Nephron (organoid): ENCODE results near the gene PLPPR1.

ENCODE experiments used
- H3K27ac Mint-ChIP-seq, 3 experiments: 2 replicates each; pipeline ENCODE4 v1.8.0; 2020; ENCODE audit warnings: mixed read lengths in 3 of 3, mild to moderate bottlenecking in 2 of 3, moderate library complexity in 1 of 3
- H3K27me3 Mint-ChIP-seq: 2 replicates; pipeline ENCODE4 v1.8.0; 2021; ENCODE audit warnings: low read depth, mild to moderate bottlenecking, moderate library complexity, mixed read lengths
- H3K36me3 Mint-ChIP-seq: 2 replicates; pipeline ENCODE4 v1.8.0; 2020; ENCODE audit warnings: low read depth, mixed read lengths
- H3K4me1 Mint-ChIP-seq: 2 replicates; pipeline ENCODE4 v1.8.0; 2020; ENCODE audit warnings: mixed read lengths
- H3K4me3 Mint-ChIP-seq, 3 experiments: 2 replicates each; pipeline ENCODE4 v1.8.0; 2020; ENCODE audit warnings: mild to moderate bottlenecking in 3 of 3, mixed read lengths in 3 of 3, moderate library complexity in 2 of 3
- H3K9me3 Mint-ChIP-seq: 2 replicates; pipeline ENCODE4 v1.8.0; 2020; ENCODE audit warnings: mixed read lengths
- CTCF ChIP-seq, 3 experiments: fragments of 200-600 bp; sonication (generic); IDR thresholded peaks; one replicate each; pipeline ENCODE4 v1.5.0; 2021; ENCODE audit warnings: antibody characterized with exemption in 3 of 3; ENCODE audit not compliant: unreplicated experiment in 3 of 3

The PLPPR1 gene

GRCh38 chr9:101332362-101332761 lies 303.8 kb downstream of the PLPPR1 start:
- H3K36me3 Mint-ChIP-seq = no peaks in the 10 kb centered on the region
- no peak for TF ChIP-seq CTCF (IDR thresholded peaks at IDR 0.05; ENCODE audit: unreplicated experiment in 3 of 3)
- peaks cover 1% of the 10 kb centered on the region for H3K9me3 Mint-ChIP-seq
- no peak overlapping the region for H3K27ac Mint-ChIP-seq
- no peaks in the 10 kb centered on the region for H3K27me3 Mint-ChIP-seq
- no peaks in the 10 kb centered on the region for H3K4me1 Mint-ChIP-seq
- H3K4me3 Mint-ChIP-seq = no peak overlapping the region

GRCh38 chr9:101333490-101333889 lies 305.0 kb downstream of the PLPPR1 start:
- no peak for TF ChIP-seq CTCF (IDR thresholded peaks at IDR 0.05; ENCODE audit: unreplicated experiment in 3 of 3)
- H3K27me3 Mint-ChIP-seq = no peaks in the 10 kb centered on the region
- H3K4me3 Mint-ChIP-seq = no peak overlapping the region

GRCh38 chr9:101333926-101334702 lies 305.6 kb downstream of the PLPPR1 start:
- no peak for TF ChIP-seq CTCF (IDR thresholded peaks at IDR 0.05; ENCODE audit: unreplicated experiment in 3 of 3)
- no peaks in the 10 kb centered on the region for H3K27me3 Mint-ChIP-seq
- H3K9me3 Mint-ChIP-seq = peaks cover 2% of the 10 kb centered on the region
- H3K4me1 Mint-ChIP-seq = peaks cover 1% of the 10 kb centered on the region
- H3K27ac Mint-ChIP-seq = no peak overlapping the region
- no peak overlapping the region for H3K4me3 Mint-ChIP-seq
- no peaks in the 10 kb centered on the region for H3K36me3 Mint-ChIP-seq

More at GRCh38 chr9:101333490-101333889, 305.0 kb downstream of the PLPPR1 start:
- Mint-ChIP-seq H3K9me3 (peaks cover 2% of the 10 kb centered on the region), H3K27ac (no peak overlapping the region), H3K36me3 (no peaks in the 10 kb centered on the region), H3K4me1 (no peaks in the 10 kb centered on the region)

- TF ChIP-seq CTCF (IDR thresholded peaks at IDR 0.05; ENCODE audit: unreplicated experiment in 3 of 3) = no peak
- no peaks in the 10 kb centered on the region for H3K27me3 Mint-ChIP-seq
- H3K9me3 Mint-ChIP-seq = peaks cover 2% of the 10 kb centered on the region
- peaks cover 9% of the 10 kb centered on the region for H3K4me1 Mint-ChIP-seq
- H3K27ac Mint-ChIP-seq = no peak overlapping the region
- H3K4me3 Mint-ChIP-seq = no peak overlapping the region
- no peaks in the 10 kb centered on the region for H3K36me3 Mint-ChIP-seq
Observed at GRCh38 chr9:101336091-101336490, 307.6 kb downstream of the PLPPR1 start.

- TF ChIP-seq CTCF (IDR thresholded peaks at IDR 0.05; ENCODE audit: unreplicated experiment in 3 of 3) = no peak
- no peaks in the 10 kb centered on the region for H3K36me3 Mint-ChIP-seq
- H3K27me3 Mint-ChIP-seq = no peaks in the 10 kb centered on the region
- H3K4me1 Mint-ChIP-seq = peaks cover 9% of the 10 kb centered on the region
- no peak overlapping the region for H3K4me3 Mint-ChIP-seq
- peaks cover 2% of the 10 kb centered on the region for H3K9me3 Mint-ChIP-seq
- no peak overlapping the region for H3K27ac Mint-ChIP-seq
Observed at GRCh38 chr9:101337237-101337636, 308.7 kb downstream of the PLPPR1 start.

GRCh38 chr9:101341958-101342357 lies 313.4 kb downstream of the PLPPR1 start:
- H3K4me1 Mint-ChIP-seq = peaks cover 9% of the 10 kb centered on the region
- no peaks in the 10 kb centered on the region for H3K36me3 Mint-ChIP-seq
- H3K27me3 Mint-ChIP-seq = no peaks in the 10 kb centered on the region
- no peak for TF ChIP-seq CTCF (IDR thresholded peaks at IDR 0.05; ENCODE audit: unreplicated experiment in 3 of 3)
- no peak overlapping the region for H3K4me3 Mint-ChIP-seq
- H3K9me3 Mint-ChIP-seq = peaks cover 2% of the 10 kb centered on the region
- H3K27ac Mint-ChIP-seq = no peak overlapping the region
